GM18507 (cell line): ENCODE data around the gene CEBPE.

Experiments used
- DNase-seq: peaks from one replicate; pipeline ENCODE4 v3.0.0; 2011; ENCODE audit warnings: low read depth; ENCODE audit not compliant: insufficient read length; ENCODE audit errors: extremely low spot score
- FAIRE-seq: peaks from 2 replicates; lab custom pipeline; 2011; peaks lifted over from hg19 to GRCh38; lab: Jason Lieb, UNC

Gene CEBPE

GRCh38 chr14:23146351-23146910 lies 27.4 kb upstream of the CEBPE start:
- DNase-seq, result no peak
- FAIRE-seq, result no peak

- DNase-seq, result no peak
- no peak for FAIRE-seq
Measured at GRCh38 chr14:23145794-23146350, 26.8 kb upstream of the CEBPE start.

- DNase-seq (no peak), FAIRE-seq (no peak)
Measured at GRCh38 chr14:23143911-23144310, 24.9 kb upstream of the CEBPE start.

- DNase-seq, result no peak
- no peak for FAIRE-seq
Measured at GRCh38 chr14:23142826-23143225, 23.8 kb upstream of the CEBPE start.

- DNase-seq, result no peak
- no peak for FAIRE-seq
Measured at GRCh38 chr14:23141706-23142444, 22.8 kb upstream of the CEBPE start.

- FAIRE-seq, result no peak
- no peak for DNase-seq
Measured at GRCh38 chr14:23140371-23140770, 21.3 kb upstream of the CEBPE start.

GRCh38 chr14:23139874-23140273 lies 20.8 kb upstream of the CEBPE start:
- DNase-seq (no peak), FAIRE-seq (no peak)

GRCh38 chr14:23137813-23138535 lies 18.9 kb upstream of the CEBPE start:
- FAIRE-seq, result no peak
- no peak for DNase-seq

- DNase-seq, result no peak
- no peak for FAIRE-seq
Measured at GRCh38 chr14:23137192-23137812, 18.2 kb upstream of the CEBPE start.

GRCh38 chr14:23136566-23137133 lies 17.6 kb upstream of the CEBPE start:
- no peak for FAIRE-seq
- DNase-seq, result no peak

GRCh38 chr14:23132970-23133369 lies 13.9 kb upstream of the CEBPE start:
- no peak for DNase-seq
- no peak for FAIRE-seq

- FAIRE-seq (no peak), DNase-seq (no peak)
Measured at GRCh38 chr14:23131482-23131881, 12.4 kb upstream of the CEBPE start.

GRCh38 chr14:23130871-23131270 lies 11.8 kb upstream of the CEBPE start:
- FAIRE-seq (no peak), DNase-seq (no peak)

- DNase-seq (no peak), FAIRE-seq (no peak)
Measured at GRCh38 chr14:23129759-23130316, 10.8 kb upstream of the CEBPE start.

- DNase-seq (no peak), FAIRE-seq (no peak)
Measured at GRCh38 chr14:23128969-23129758, 10.1 kb upstream of the CEBPE start.

- no peak for FAIRE-seq
- DNase-seq, result no peak
Measured at GRCh38 chr14:23127861-23128260, 8.8 kb upstream of the CEBPE start.

GRCh38 chr14:23126548-23127278 lies 7.7 kb upstream of the CEBPE start:
- FAIRE-seq (no peak), DNase-seq (no peak)

- no peak for DNase-seq
Measured at GRCh38 chr14:23125933-23126524, 7.0 kb upstream of the CEBPE start.

More at GRCh38 chr14:23125933-23126524, 7.0 kb upstream of the CEBPE start:
- FAIRE-seq, result no peak
